Upper lobe of left lung (tissue), 4 donors: Measurements from ENCODE around the gene EPHB2.

Experiments used
- POLR2AphosphoS5 ChIP-seq, 2 donors: sonication (generic); formaldehyde crosslinking; IDR thresholded peaks; one replicate each; pipeline ENCODE4 v1.5.1; 2017; ENCODE audit warnings: antibody characterized with exemption in 2 of 2
- TF ChIP-seq, protein P1 (sequence below), 6 experiments: fragments of 450-650 bp in 4 of 6; fragments of 200-600 bp in 2 of 6; sonication (generic) in 2 of 6; IDR thresholded peaks; one replicate each; pipeline ENCODE4 v1.5.1; 2016 to 2019; ENCODE audit warnings: antibody characterized with exemption in 6 of 6

DNA sequence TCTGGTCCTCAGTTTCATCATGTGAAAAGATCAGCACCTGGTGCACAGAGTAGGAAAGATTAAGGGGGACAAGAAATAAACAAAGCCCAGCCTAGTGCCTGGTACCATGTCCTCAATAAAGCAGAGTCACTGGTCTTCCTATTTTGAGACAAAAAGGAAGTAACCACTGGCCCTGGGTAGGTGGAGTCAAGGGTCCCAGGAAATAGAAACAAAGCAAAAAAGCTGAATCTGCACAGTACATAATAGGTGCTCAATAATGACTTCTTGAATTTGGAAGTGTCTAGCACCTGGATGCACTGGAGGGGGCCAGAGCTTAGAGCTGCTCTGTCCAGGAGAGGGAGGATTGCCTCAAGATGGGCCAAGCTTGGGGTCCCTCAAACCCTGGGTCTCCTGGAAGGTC, 1.9 kb upstream of the EPHB2 start:
- TF ChIP-seq, protein P1, sequence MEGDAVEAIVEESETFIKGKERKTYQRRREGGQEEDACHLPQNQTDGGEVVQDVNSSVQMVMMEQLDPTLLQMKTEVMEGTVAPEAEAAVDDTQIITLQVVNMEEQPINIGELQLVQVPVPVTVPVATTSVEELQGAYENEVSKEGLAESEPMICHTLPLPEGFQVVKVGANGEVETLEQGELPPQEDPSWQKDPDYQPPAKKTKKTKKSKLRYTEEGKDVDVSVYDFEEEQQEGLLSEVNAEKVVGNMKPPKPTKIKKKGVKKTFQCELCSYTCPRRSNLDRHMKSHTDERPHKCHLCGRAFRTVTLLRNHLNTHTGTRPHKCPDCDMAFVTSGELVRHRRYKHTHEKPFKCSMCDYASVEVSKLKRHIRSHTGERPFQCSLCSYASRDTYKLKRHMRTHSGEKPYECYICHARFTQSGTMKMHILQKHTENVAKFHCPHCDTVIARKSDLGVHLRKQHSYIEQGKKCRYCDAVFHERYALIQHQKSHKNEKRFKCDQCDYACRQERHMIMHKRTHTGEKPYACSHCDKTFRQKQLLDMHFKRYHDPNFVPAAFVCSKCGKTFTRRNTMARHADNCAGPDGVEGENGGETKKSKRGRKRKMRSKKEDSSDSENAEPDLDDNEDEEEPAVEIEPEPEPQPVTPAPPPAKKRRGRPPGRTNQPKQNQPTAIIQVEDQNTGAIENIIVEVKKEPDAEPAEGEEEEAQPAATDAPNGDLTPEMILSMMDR (IDR thresholded peaks at IDR 0.05), result no peak
- no peak for TF ChIP-seq POLR2AphosphoS5 (IDR thresholded peaks at IDR 0.05)
